ENCODE data around the gene POU3F2. TPM values are rescaled to one million over a fixed set of nuclear protein-coding genes. Genes with fewer than 3 reads are reported as not detected.

POU3F2 gene
- total RNA-seq, 1 experiment from 2014 or later, result 25.5 TPM

DNA sequence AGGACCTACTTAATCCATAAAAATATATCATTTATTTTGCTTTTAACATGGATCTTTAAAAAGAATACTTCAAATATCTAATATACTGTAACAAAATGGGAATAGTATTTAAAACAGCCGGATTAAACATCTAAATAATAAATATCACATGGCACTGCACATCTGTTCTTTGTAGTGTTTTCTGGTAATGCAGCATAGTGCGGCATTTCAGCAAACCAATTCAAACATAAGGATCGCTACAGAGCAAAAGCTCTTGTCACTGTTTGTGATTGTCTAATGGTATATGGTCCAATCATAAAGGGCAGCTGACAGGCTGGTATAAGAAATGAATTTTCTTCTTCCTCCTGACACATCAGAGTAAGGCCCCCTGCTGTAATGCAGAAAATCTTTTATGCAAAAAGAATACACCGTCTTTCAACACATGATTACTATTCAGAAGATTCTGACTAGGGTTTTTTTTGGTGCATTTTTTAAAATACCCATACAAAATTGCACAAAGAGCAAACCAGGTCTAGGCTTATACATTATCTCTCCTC lies 40.0 kb upstream of the POU3F2 start:
- BruUV-seq (replicated peaks), result no TSS peak
- H3K4me1 ChIP-seq (ENCODE audit: insufficient read depth, low read length, poor library complexity, severe bottlenecking), result no peaks in the 10 kb centered on the region
- CTCF ChIA-PET, result no interaction called here
- H3K9me3 ChIP-seq (ENCODE audit: low read depth, low read length, poor library complexity, severe bottlenecking), result no peaks in the 10 kb centered on the region
- intact Hi-C loops (cut with micrococcal nuclease; ENCODE audit: unreplicated experiment), result no loop called here
- peak; percentile 28 for DNase-seq (ENCODE audit: low spot score)
- POLR2A ChIA-PET (ENCODE audit: low non-redundant PET), result no interaction called here
- no peak overlapping the region for H3K27ac ChIP-seq (ENCODE audit: low read depth, low read length, poor library complexity, severe bottlenecking)
- no peak overlapping the region for H3K4me3 ChIP-seq (ENCODE audit: low read depth, low read length, poor library complexity, severe bottlenecking)
- no peaks in the 10 kb centered on the region for H3K36me3 ChIP-seq (ENCODE audit: insufficient read depth, low read length, poor library complexity, severe bottlenecking)
- TF ChIP-seq, protein P1, sequence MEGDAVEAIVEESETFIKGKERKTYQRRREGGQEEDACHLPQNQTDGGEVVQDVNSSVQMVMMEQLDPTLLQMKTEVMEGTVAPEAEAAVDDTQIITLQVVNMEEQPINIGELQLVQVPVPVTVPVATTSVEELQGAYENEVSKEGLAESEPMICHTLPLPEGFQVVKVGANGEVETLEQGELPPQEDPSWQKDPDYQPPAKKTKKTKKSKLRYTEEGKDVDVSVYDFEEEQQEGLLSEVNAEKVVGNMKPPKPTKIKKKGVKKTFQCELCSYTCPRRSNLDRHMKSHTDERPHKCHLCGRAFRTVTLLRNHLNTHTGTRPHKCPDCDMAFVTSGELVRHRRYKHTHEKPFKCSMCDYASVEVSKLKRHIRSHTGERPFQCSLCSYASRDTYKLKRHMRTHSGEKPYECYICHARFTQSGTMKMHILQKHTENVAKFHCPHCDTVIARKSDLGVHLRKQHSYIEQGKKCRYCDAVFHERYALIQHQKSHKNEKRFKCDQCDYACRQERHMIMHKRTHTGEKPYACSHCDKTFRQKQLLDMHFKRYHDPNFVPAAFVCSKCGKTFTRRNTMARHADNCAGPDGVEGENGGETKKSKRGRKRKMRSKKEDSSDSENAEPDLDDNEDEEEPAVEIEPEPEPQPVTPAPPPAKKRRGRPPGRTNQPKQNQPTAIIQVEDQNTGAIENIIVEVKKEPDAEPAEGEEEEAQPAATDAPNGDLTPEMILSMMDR (conservative IDR thresholded peaks at IDR 0.05; ENCODE audit: low read depth, low read length), result no peak
- no peak for TF ChIP-seq EZH2 (IDR thresholded peaks at IDR 0.05; ENCODE audit: borderline replicate concordance, low read depth, low read length, poor library complexity, severe bottlenecking)
- H3K27me3 ChIP-seq (replicated peaks; ENCODE audit: insufficient read depth, low read depth, low read length, poor library complexity), result no peaks in the 10 kb centered on the region

DNA sequence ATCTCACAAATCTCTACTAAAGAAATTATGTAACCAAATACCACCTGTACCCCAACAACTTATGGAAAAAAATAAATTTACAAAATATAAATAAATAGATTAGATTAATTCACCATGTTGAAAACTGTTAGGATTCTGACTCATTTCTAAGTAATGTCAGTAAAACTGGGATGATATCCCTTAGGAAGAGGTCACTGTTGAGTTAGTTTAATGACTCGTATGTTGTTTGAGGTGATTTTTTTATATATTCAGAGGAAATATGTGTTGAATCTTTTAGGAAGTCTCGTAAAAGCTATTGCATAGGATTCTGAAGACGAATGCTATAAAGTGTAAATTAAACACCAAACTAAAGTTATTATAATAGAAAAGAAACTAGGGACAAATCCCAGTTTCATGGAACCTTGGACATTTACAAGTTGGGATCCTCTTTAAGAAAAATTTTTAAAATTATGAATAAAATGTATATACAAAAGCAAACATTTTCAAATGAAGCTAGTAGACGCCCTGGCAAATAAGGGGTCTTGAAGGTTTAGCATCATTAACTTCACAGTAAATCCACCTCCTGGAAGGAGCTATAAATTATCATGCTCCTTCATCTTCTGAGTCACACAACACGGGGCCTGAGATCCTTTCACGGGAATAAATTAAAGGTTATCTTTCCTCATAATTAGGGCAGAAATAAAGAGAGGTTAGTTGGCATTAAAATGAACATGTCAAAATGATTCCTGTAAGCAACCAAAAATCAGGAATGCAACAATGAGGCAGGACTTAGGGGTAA lies 37.0 kb upstream of the POU3F2 start:
- TF ChIP-seq, protein P1 (conservative IDR thresholded peaks at IDR 0.05; ENCODE audit: low read depth, low read length), result no peak
- no peak for TF ChIP-seq EZH2 (IDR thresholded peaks at IDR 0.05; ENCODE audit: borderline replicate concordance, low read depth, low read length, poor library complexity, severe bottlenecking)
- POLR2A ChIA-PET (ENCODE audit: low non-redundant PET), result no interaction called here

GRCh38 chr6:98800866-98801265 lies 33.5 kb upstream of the POU3F2 start:
- POLR2A ChIA-PET (ENCODE audit: low non-redundant PET), result no interaction called here
- H3K4me1 ChIP-seq (ENCODE audit: insufficient read depth, low read length, poor library complexity, severe bottlenecking), result no peaks in the 10 kb centered on the region
- no peak for DNase-seq (ENCODE audit: low spot score)
- BruUV-seq (replicated peaks), result no TSS peak
- intact Hi-C loops (cut with micrococcal nuclease; ENCODE audit: unreplicated experiment), result no loop called here
- H3K27me3 ChIP-seq (replicated peaks; ENCODE audit: insufficient read depth, low read depth, low read length, poor library complexity), result no peaks in the 10 kb centered on the region
- no peaks in the 10 kb centered on the region for H3K36me3 ChIP-seq (ENCODE audit: insufficient read depth, low read length, poor library complexity, severe bottlenecking)
- no peak overlapping the region for H3K27ac ChIP-seq (ENCODE audit: low read depth, low read length, poor library complexity, severe bottlenecking)
- no peak for TF ChIP-seq EZH2 (IDR thresholded peaks at IDR 0.05; ENCODE audit: borderline replicate concordance, low read depth, low read length, poor library complexity, severe bottlenecking)
- TF ChIP-seq, protein P1 (conservative IDR thresholded peaks at IDR 0.05; ENCODE audit: low read depth, low read length), result no peak
- H3K4me3 ChIP-seq (ENCODE audit: low read depth, low read length, poor library complexity, severe bottlenecking), result no peak overlapping the region
- H3K9me3 ChIP-seq (ENCODE audit: low read depth, low read length, poor library complexity, severe bottlenecking), result no peaks in the 10 kb centered on the region
- CTCF ChIA-PET, result no interaction called here

More for the DNA sequence above, 37.0 kb upstream of the POU3F2 start:
- H3K36me3 ChIP-seq (ENCODE audit: insufficient read depth, low read length, poor library complexity, severe bottlenecking), result no peaks in the 10 kb centered on the region
- CTCF ChIA-PET, result no interaction called here
- no peak overlapping the region for H3K4me3 ChIP-seq (ENCODE audit: low read depth, low read length, poor library complexity, severe bottlenecking)
- no peaks in the 10 kb centered on the region for H3K9me3 ChIP-seq (ENCODE audit: low read depth, low read length, poor library complexity, severe bottlenecking)
- H3K27me3 ChIP-seq (replicated peaks; ENCODE audit: insufficient read depth, low read depth, low read length, poor library complexity), result no peaks in the 10 kb centered on the region
- no peaks in the 10 kb centered on the region for H3K4me1 ChIP-seq (ENCODE audit: insufficient read depth, low read length, poor library complexity, severe bottlenecking)
- no TSS peak for BruUV-seq (replicated peaks)
- no peak overlapping the region for H3K27ac ChIP-seq (ENCODE audit: low read depth, low read length, poor library complexity, severe bottlenecking)
- DNase-seq (ENCODE audit: low spot score), result no peak
- intact Hi-C loops (cut with micrococcal nuclease; ENCODE audit: unreplicated experiment), result no loop called here

Data from A673 (cell line).